ENCODE results near the gene SLC2A9.

The SLC2A9 gene

DNA sequence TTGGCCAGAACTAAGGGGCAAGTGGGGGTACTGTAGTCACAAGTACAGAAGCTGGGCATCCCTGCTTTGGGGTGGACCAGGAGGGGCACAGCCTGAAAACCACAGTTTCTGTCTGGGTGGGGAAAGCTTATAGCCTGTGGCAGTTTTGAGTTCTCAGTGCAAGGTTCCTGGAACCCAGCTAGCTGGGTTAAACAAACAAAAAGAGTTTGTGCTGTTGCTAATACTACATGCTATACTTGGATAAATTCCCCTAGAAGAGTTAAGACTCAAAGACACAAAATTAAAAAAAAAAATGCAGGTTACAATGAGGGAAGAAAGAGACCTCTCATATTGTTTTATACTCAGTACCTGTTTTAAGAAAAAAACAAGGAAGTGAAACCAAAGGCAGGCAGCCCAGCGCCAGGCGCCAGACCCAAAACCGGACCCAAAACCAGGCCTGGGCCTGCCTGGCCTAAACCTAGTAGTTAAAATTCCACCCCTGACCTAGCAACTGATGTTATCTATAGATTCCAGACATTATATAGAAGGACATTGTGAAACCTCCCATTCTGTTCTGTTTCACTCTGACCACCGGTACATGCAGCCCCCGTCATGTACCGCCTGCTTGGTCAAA lies 50.8 kb downstream of the SLC2A9 start:
- ChIA-PET CTCF (no interaction called here), POLR2A (no interaction called here)
- no peak for DNase-seq (ENCODE audit: extremely low spot score)
- TF ChIP-seq LEF1 (IDR thresholded peaks at IDR 0.05; ENCODE audit: borderline replicate concordance) (no peak), HDGF (IDR thresholded peaks at IDR 0.05; ENCODE audit: borderline replicate concordance) (no peak), FOXM1 (IDR thresholded peaks at IDR 0.05; ENCODE audit: borderline replicate concordance) (no peak), ZNF384 (IDR thresholded peaks at IDR 0.05) (no peak), ELF4 (IDR thresholded peaks at IDR 0.05) (no peak), FOXK2 (IDR thresholded peaks at IDR 0.05) (no peak), NFRKB (IDR thresholded peaks at IDR 0.05) (no peak), L3MBTL2 (conservative IDR thresholded peaks at IDR 0.05) (no peak), BHLHE40 (IDR thresholded peaks at IDR 0.05; ENCODE audit: borderline replicate concordance) (no peak), SP1 (IDR thresholded peaks at IDR 0.05) (no peak), FOXA1 (IDR thresholded peaks at IDR 0.05) (no peak)
- TF ChIP-seq, protein P1, sequence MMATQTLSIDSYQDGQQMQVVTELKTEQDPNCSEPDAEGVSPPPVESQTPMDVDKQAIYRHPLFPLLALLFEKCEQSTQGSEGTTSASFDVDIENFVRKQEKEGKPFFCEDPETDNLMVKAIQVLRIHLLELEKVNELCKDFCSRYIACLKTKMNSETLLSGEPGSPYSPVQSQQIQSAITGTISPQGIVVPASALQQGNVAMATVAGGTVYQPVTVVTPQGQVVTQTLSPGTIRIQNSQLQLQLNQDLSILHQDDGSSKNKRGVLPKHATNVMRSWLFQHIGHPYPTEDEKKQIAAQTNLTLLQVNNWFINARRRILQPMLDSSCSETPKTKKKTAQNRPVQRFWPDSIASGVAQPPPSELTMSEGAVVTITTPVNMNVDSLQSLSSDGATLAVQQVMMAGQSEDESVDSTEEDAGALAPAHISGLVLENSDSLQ (IDR thresholded peaks at IDR 0.05): no peak

DNA sequence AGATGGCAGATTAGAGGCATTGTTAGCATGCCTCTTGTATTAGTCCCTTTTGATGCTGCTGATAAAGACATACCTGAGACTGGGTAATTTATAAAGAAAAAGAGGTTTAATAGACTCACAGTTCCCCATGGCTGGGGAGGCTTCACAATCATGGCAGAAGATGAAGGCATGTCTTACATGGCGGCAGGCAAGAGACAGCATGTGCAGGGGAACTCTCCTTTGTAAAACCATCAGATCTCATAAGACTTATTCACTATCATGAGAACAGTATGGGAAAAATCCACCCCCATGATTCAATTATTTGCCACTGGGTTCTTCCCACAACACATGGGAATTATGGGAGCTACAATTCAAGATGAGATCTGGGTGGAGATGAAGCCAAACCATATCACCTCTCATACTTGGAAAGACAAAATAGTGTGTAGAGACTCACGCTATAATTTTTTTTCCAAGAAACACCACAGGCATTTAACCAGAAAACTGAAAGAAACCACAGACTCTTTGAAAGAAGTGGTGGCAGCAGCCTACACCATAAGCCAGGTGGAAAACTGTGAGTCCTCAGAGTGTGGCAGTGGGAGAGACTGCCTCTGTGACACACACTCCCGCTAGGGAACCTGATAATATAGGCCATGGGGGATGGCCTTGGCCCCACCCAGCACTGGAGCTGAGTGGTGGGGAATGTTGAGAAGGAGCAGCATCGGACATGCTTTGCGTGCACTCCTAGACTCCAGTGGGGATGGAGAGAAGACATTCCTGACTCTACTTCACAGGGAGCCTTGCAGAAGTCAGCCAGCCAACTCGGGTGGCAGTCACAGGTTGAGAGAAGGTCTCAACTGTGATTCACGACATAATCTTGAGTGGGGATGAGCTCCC lies 51.5 kb downstream of the SLC2A9 start:
- DNase-seq (ENCODE audit: extremely low spot score): no peak
- no peak for TF ChIP-seq HDGF (IDR thresholded peaks at IDR 0.05; ENCODE audit: borderline replicate concordance)
- TF ChIP-seq, protein P1 (IDR thresholded peaks at IDR 0.05): no peak
- TF ChIP-seq NFRKB (IDR thresholded peaks at IDR 0.05): no peak
- no peak for TF ChIP-seq L3MBTL2 (conservative IDR thresholded peaks at IDR 0.05)
- TF ChIP-seq SUZ12 (IDR thresholded peaks at IDR 0.05): no peak
- ChIA-PET CTCF (no interaction called here), POLR2A (no interaction called here)

DNA sequence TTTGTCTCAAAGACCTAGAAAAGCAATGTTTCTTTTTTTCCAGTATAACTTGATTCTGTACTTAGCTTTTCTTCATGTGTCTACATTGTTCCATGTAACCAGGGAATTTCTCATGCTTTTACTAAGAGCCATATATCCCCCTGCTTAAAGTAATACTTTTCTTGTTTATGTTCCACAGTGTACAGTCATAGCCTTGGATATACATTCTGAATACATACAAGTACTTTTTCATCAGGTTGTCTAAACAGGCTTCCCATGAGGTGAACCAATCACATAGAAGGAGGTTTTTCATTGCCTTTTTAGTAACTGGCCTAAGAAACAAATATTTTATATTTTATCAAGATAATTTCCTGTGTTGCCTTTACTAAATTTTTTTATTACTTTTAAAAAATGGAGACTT lies 52.8 kb downstream of the SLC2A9 start:
- no peak for TF ChIP-seq HDGF (IDR thresholded peaks at IDR 0.05; ENCODE audit: borderline replicate concordance)
- no peak for TF ChIP-seq ZNF384 (IDR thresholded peaks at IDR 0.05)
- TF ChIP-seq LEF1 (IDR thresholded peaks at IDR 0.05; ENCODE audit: borderline replicate concordance): no peak
- DNase-seq (ENCODE audit: extremely low spot score): no peak
- ChIA-PET CTCF (interaction anchor here (0.6 kb wide), 1 partner anchor 952 kb away, joined by 3 read pairs; no protein-coding TSS in a partner anchor), POLR2A (no interaction called here)

DNA sequence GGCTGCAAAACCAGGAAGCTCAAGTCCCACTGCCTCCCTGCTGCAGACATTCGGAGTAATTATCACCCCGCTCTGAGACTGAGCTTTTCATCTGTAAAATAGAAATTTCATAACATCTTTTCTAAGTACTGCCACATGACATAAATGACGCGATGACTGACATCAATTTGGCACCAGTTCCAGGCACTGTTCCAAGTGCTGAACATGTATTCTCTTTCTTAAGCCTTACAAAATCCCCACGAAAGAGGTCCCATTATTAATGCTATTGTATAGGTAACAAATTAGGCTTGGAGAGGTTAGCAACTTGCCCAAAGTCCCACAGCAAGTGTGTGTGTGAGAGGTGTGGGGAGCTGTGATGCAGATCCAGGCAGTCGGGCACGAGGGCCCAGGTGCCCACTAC lies 56.4 kb downstream of the SLC2A9 start:
- TF ChIP-seq FOXK2 (IDR thresholded peaks at IDR 0.05) (no peak), SUZ12 (IDR thresholded peaks at IDR 0.05) (no peak), SP1 (IDR thresholded peaks at IDR 0.05) (no peak), L3MBTL2 (conservative IDR thresholded peaks at IDR 0.05) (no peak), ZNF384 (IDR thresholded peaks at IDR 0.05) (no peak), LEF1 (IDR thresholded peaks at IDR 0.05; ENCODE audit: borderline replicate concordance) (no peak), FOXM1 (IDR thresholded peaks at IDR 0.05; ENCODE audit: borderline replicate concordance) (no peak), BHLHE40 (IDR thresholded peaks at IDR 0.05; ENCODE audit: borderline replicate concordance) (no peak), CTBP1 (IDR thresholded peaks at IDR 0.05; ENCODE audit: borderline replicate concordance) (no peak), FOXA1 (IDR thresholded peaks at IDR 0.05) (no peak), TARDBP (IDR thresholded peaks at IDR 0.05) (no peak), HDGF (IDR thresholded peaks at IDR 0.05; ENCODE audit: borderline replicate concordance) (no peak), ELF4 (IDR thresholded peaks at IDR 0.05) (no peak), ARNT (IDR thresholded peaks at IDR 0.05) (no peak), NFRKB (IDR thresholded peaks at IDR 0.05) (no peak)
- TF ChIP-seq, protein P1 (IDR thresholded peaks at IDR 0.05): no peak
- ChIA-PET POLR2A (no interaction called here), CTCF (no interaction called here)
- no peak for DNase-seq (ENCODE audit: extremely low spot score)

DNA sequence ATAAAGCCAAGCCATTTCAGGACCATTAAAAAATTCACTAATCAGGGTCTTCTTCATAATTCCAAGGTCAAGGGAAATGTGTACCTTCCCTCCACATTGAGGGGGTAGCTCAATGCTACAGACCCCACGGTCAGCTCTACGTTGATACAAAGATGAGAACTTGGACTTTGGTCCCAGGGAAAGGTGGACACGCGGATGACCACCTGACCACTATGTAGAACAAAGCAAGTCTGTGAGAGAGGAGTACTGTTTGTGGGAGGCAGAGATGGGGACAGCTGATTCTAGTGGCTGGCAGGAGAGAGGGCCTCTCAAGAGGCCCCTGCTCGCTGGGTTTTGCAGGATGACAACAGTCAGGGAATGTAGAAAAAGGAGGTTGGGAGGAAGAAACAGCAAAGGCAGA lies 58.0 kb downstream of the SLC2A9 start:
- ChIA-PET CTCF (no interaction called here), POLR2A (no interaction called here)
- TF ChIP-seq TARDBP (IDR thresholded peaks at IDR 0.05): no peak
- no peak for DNase-seq (ENCODE audit: extremely low spot score)

DNA sequence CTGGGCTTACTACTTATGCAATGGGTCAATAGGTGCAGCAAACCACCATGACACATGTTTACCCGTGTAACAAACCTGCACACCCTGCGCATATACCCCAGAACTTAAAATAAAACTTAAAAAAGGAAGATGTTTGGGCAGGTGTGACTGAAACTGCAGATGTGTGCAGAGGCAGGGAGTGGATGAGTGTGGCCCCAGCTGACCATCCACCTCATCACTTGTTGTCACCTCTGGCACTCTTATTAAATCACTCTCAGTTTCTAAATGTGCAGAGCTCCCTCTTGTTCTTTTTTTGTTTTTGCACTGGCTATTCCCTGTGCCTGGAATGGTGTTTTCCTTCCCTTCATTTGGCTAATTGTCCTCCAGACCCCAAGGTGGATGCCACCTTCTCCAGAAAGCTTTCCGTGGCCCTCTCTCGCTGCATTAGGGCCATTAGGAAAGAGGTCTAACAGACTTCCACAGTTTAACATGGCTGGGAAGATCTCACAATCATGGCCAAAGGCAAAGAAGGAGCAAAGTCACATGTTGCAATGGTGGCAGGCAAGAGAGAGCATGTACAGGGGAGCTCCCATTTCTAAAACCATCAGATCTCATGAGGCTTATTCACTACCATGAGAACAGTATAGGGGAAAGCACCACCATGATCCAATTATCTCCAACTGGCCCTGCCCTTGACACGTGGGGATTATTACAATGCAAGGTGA lies 58.5 kb downstream of the SLC2A9 start:
- ChIA-PET POLR2A (no interaction called here), CTCF (no interaction called here)
- no peak for DNase-seq (ENCODE audit: extremely low spot score)
- TF ChIP-seq NFRKB (IDR thresholded peaks at IDR 0.05): no peak
- no peak for TF ChIP-seq HDGF (IDR thresholded peaks at IDR 0.05; ENCODE audit: borderline replicate concordance)
- no peak for TF ChIP-seq LEF1 (IDR thresholded peaks at IDR 0.05; ENCODE audit: borderline replicate concordance)
- no peak for TF ChIP-seq ELF4 (IDR thresholded peaks at IDR 0.05)
- no peak for TF ChIP-seq FOXA1 (IDR thresholded peaks at IDR 0.05)
- no peak for TF ChIP-seq BHLHE40 (IDR thresholded peaks at IDR 0.05; ENCODE audit: borderline replicate concordance)
- no peak for TF ChIP-seq ZNF384 (IDR thresholded peaks at IDR 0.05)
- TF ChIP-seq L3MBTL2 (conservative IDR thresholded peaks at IDR 0.05): no peak
- no peak for TF ChIP-seq SUZ12 (IDR thresholded peaks at IDR 0.05)
- TF ChIP-seq ARNT (IDR thresholded peaks at IDR 0.05): no peak
- no peak for TF ChIP-seq TARDBP (IDR thresholded peaks at IDR 0.05)
- TF ChIP-seq, protein P1 (IDR thresholded peaks at IDR 0.05): no peak
- TF ChIP-seq FOXM1 (IDR thresholded peaks at IDR 0.05; ENCODE audit: borderline replicate concordance): no peak
- TF ChIP-seq SP1 (IDR thresholded peaks at IDR 0.05): no peak
- no peak for TF ChIP-seq CTBP1 (IDR thresholded peaks at IDR 0.05; ENCODE audit: borderline replicate concordance)
- no peak for TF ChIP-seq FOXK2 (IDR thresholded peaks at IDR 0.05)
